Measurements from ENCODE around the gene MUC5B. TPM values are rescaled to one million over a fixed set of nuclear protein-coding genes. Genes with fewer than 3 reads are reported as not detected.

Gene MUC5B
- total RNA-seq, 1 donor from 2014 or later, result not detected

- no peak overlapping the region for H3K4me3 Mint-ChIP-seq (ENCODE audit: unreplicated experiment)
- no peak overlapping the region for H3K27ac Mint-ChIP-seq (ENCODE audit: unreplicated experiment)
- H3K27me3 Mint-ChIP-seq (ENCODE audit: low read depth, unreplicated experiment), result peaks cover 45% of the 10 kb centered on the region
- H3K27me3 ChIP-seq (ENCODE audit: insufficient read depth, low read length), result peaks cover 4% of the 10 kb centered on the region
- H3K36me3 ChIP-seq (ENCODE audit: insufficient read depth, low read length), result no peaks in the 10 kb centered on the region
- H3K4me1 ChIP-seq (ENCODE audit: insufficient read depth, low read length), result no peaks in the 10 kb centered on the region
- peaks cover 35% of the 10 kb centered on the region for H3K9me3 Mint-ChIP-seq (ENCODE audit: unreplicated experiment)
- H3K79me2 ChIP-seq (ENCODE audit: insufficient read depth, low read length), result no peaks in the 10 kb centered on the region
- H3K4me2 ChIP-seq (ENCODE audit: low read length), result no peak overlapping the region
- no peaks in the 10 kb centered on the region for H4K20me1 ChIP-seq (ENCODE audit: insufficient read depth, low read length)
- DNase-seq (ENCODE audit: low read depth) (no peak), FAIRE-seq (no peak)
- TF ChIP-seq EZH2 (IDR thresholded peaks at IDR 0.05; ENCODE audit: insufficient read depth, low read length), result no peak
- TF ChIP-seq, protein P1, sequence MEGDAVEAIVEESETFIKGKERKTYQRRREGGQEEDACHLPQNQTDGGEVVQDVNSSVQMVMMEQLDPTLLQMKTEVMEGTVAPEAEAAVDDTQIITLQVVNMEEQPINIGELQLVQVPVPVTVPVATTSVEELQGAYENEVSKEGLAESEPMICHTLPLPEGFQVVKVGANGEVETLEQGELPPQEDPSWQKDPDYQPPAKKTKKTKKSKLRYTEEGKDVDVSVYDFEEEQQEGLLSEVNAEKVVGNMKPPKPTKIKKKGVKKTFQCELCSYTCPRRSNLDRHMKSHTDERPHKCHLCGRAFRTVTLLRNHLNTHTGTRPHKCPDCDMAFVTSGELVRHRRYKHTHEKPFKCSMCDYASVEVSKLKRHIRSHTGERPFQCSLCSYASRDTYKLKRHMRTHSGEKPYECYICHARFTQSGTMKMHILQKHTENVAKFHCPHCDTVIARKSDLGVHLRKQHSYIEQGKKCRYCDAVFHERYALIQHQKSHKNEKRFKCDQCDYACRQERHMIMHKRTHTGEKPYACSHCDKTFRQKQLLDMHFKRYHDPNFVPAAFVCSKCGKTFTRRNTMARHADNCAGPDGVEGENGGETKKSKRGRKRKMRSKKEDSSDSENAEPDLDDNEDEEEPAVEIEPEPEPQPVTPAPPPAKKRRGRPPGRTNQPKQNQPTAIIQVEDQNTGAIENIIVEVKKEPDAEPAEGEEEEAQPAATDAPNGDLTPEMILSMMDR (IDR thresholded peaks at IDR 0.05; ENCODE audit: insufficient read depth, low read depth, low read length), result no peak
- no peak overlapping the region for H3K4me3 ChIP-seq (ENCODE audit: insufficient read depth, low read depth, low read length)
- peaks cover 4% of the 10 kb centered on the region for H3K36me3 Mint-ChIP-seq (ENCODE audit: low read depth, unreplicated experiment)
- no peak overlapping the region for H3K27ac ChIP-seq (ENCODE audit: low read depth, low read length)
- H3K9ac ChIP-seq (ENCODE audit: low read length), result no peak overlapping the region
- H2AFZ ChIP-seq (ENCODE audit: low read depth, low read length), result no peak overlapping the region
- H3K9me3 ChIP-seq (ENCODE audit: insufficient read depth, low read depth, low read length), result no peaks in the 10 kb centered on the region
- no peaks in the 10 kb centered on the region for H3K4me1 Mint-ChIP-seq (ENCODE audit: low read depth, unreplicated experiment)
These were observed 14.2 kb upstream of the MUC5B start for GRCh38 chr11:1208394-1209261.

DNA sequence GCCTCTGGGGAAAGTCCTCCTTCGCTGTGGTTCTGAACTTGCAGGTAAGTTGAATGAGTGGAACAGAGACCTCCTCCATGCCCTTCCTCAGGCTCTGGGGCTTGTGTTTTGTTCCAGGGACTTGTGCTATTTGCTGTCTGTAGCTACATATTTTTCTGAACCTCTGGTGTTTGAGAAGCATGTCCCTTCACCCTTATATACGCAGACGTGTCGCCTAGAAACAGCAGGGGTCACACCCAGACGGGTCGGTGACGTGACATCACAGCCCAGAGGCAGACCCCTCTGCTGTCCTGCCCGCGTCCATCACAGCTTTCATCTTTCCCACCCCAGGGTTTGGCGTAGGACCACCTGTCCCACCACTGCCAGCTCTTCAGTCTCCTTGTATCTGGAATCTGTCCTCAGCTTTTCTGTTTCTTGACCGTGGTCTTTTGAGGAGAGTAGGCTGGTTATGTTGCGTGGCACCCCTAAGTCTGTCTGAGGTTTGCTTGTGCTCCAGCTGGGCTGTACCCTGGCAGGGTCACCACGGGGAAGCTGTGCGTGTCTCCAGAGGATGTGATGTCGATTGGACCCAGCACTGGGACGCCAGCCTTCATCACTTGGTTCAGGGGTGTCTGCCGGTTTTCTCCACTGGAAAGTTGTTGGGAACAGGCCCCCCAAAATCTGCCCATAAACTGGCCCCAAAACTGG, 13.4 kb upstream of the MUC5B start:
- H3K27me3 Mint-ChIP-seq (ENCODE audit: low read depth, unreplicated experiment), result peaks cover 49% of the 10 kb centered on the region
- H3K36me3 Mint-ChIP-seq (ENCODE audit: low read depth, unreplicated experiment), result peaks cover 4% of the 10 kb centered on the region
- no peak overlapping the region for H3K27ac Mint-ChIP-seq (ENCODE audit: unreplicated experiment)
- no peak overlapping the region for H3K4me2 ChIP-seq (ENCODE audit: low read length)
- no peaks in the 10 kb centered on the region for H3K9me3 ChIP-seq (ENCODE audit: insufficient read depth, low read depth, low read length)
- no peak for FAIRE-seq
- H3K4me3 ChIP-seq (ENCODE audit: insufficient read depth, low read depth, low read length), result no peak overlapping the region
- H3K36me3 ChIP-seq (ENCODE audit: insufficient read depth, low read length), result no peaks in the 10 kb centered on the region
- H4K20me1 ChIP-seq (ENCODE audit: insufficient read depth, low read length), result no peaks in the 10 kb centered on the region
- no peak overlapping the region for H3K4me3 Mint-ChIP-seq (ENCODE audit: unreplicated experiment)
- peaks cover 37% of the 10 kb centered on the region for H3K9me3 Mint-ChIP-seq (ENCODE audit: unreplicated experiment)
- no peak overlapping the region for H2AFZ ChIP-seq (ENCODE audit: low read depth, low read length)
- H3K4me1 ChIP-seq (ENCODE audit: insufficient read depth, low read length), result no peaks in the 10 kb centered on the region
- no peak overlapping the region for H3K9ac ChIP-seq (ENCODE audit: low read length)
- no peak for DNase-seq (ENCODE audit: low read depth)
- H3K27me3 ChIP-seq (ENCODE audit: insufficient read depth, low read length), result peaks cover 4% of the 10 kb centered on the region
- H3K27ac ChIP-seq (ENCODE audit: low read depth, low read length), result no peak overlapping the region
- no peaks in the 10 kb centered on the region for H3K79me2 ChIP-seq (ENCODE audit: insufficient read depth, low read length)
- no peaks in the 10 kb centered on the region for H3K4me1 Mint-ChIP-seq (ENCODE audit: low read depth, unreplicated experiment)
- TF ChIP-seq EZH2 (IDR thresholded peaks at IDR 0.05; ENCODE audit: insufficient read depth, low read length), result no peak
- TF ChIP-seq, protein P1 (IDR thresholded peaks at IDR 0.05; ENCODE audit: insufficient read depth, low read depth, low read length), result no peak

Data from astrocyte (in vitro differentiated cells and primary cell).